Activated CD4-positive, CD25-positive, alpha-beta regulatory T cell treated with anti-CD3 and anti-CD28 coated beads, Interleukin-2, amount 50 U/mL, for 16 hours (primary cell): Measurements from ENCODE around the gene ATG7.
"Not testable (repeated sequence)": the region's sequence is repeated elsewhere in the genome, so short reads cannot be mapped to it uniquely, and the experiment has no call there.

ENCODE experiments used
- DNase-seq: peaks from one replicate; pipeline ENCODE4 v3.0.0-alpha.2; 2020; ENCODE audit warnings: low read depth, low spot score

Gene ATG7

GRCh38 chr3:11589706-11590105 lies 317.5 kb downstream of the ATG7 start:
- no peak for DNase-seq

- DNase-seq = no peak
These were observed 318.8 kb downstream of the ATG7 start for GRCh38 chr3:11591002-11591355.

- no peak for DNase-seq
These were observed 319.4 kb downstream of the ATG7 start for GRCh38 chr3:11591391-11592282.

GRCh38 chr3:11592445-11593298 lies 320.5 kb downstream of the ATG7 start:
- no peak for DNase-seq

- no peak for DNase-seq
These were observed 321.3 kb downstream of the ATG7 start for GRCh38 chr3:11593318-11594034.

GRCh38 chr3:11595024-11595423 lies 322.8 kb downstream of the ATG7 start:
- DNase-seq = not testable (repeated sequence)

- no peak for DNase-seq
These were observed 324.2 kb downstream of the ATG7 start for GRCh38 chr3:11596387-11596786.

- DNase-seq = no peak
These were observed 328.5 kb downstream of the ATG7 start for GRCh38 chr3:11600501-11601282.

- no peak for DNase-seq
These were observed 329.4 kb downstream of the ATG7 start for GRCh38 chr3:11601446-11602238.

GRCh38 chr3:11602239-11602840 lies 330.1 kb downstream of the ATG7 start:
- no peak for DNase-seq

- DNase-seq = no peak
These were observed 330.8 kb downstream of the ATG7 start for GRCh38 chr3:11602886-11603527.

GRCh38 chr3:11603628-11604027 lies 331.4 kb downstream of the ATG7 start:
- no peak for DNase-seq

- DNase-seq = no peak
These were observed 332.1 kb downstream of the ATG7 start for GRCh38 chr3:11604139-11604892.

GRCh38 chr3:11605398-11605797 lies 333.2 kb downstream of the ATG7 start:
- no peak for DNase-seq

- no peak for DNase-seq
These were observed 334.0 kb downstream of the ATG7 start for GRCh38 chr3:11606090-11606784.

- no peak for DNase-seq
These were observed 334.8 kb downstream of the ATG7 start for GRCh38 chr3:11606865-11607440.
